Nephron progenitor cell (in vitro differentiated cells): Measurements from ENCODE around the gene GPR183.

Source experiments
- DNase-seq: peaks from one replicate; pipeline ENCODE4 v3.0.0; 2021
- H3K27ac Mint-ChIP-seq: 2 replicates; pipeline ENCODE4 v1.8.0; 2021; ENCODE audit warnings: mild to moderate bottlenecking, moderate library complexity, mixed read lengths
- H3K27me3 Mint-ChIP-seq: 2 replicates; pipeline ENCODE4 v1.8.0; 2021; ENCODE audit warnings: mild to moderate bottlenecking, low read depth, mixed read lengths; ENCODE audit not compliant: poor library complexity
- H3K36me3 Mint-ChIP-seq: 2 replicates; pipeline ENCODE4 v1.8.0; 2021; ENCODE audit warnings: low read depth, mixed read lengths
- H3K4me1 Mint-ChIP-seq: 2 replicates; pipeline ENCODE4 v1.8.0; 2021; ENCODE audit warnings: mixed read lengths
- H3K4me3 Mint-ChIP-seq: 2 replicates; pipeline ENCODE4 v1.8.0; 2021; ENCODE audit warnings: mild to moderate bottlenecking, moderate library complexity, mixed read lengths
- H3K9me3 Mint-ChIP-seq: 2 replicates; pipeline ENCODE4 v1.8.0; 2021; ENCODE audit warnings: mild to moderate bottlenecking, moderate library complexity, mixed read lengths
- CTCF ChIP-seq: fragments of 200-600 bp; sonication (generic); IDR thresholded peaks from 2 replicates; pipeline ENCODE4 v1.5.0; 2021; ENCODE audit warnings: antibody characterized with exemption

The GPR183 gene

GRCh38 chr13:99294958-99295357 is 12.2 kb downstream of the GPR183 start:
- H3K9me3 Mint-ChIP-seq: no peaks in the 10 kb centered on the region
- no peak overlapping the region for H3K27ac Mint-ChIP-seq
- peaks cover 18% of the 10 kb centered on the region for H3K36me3 Mint-ChIP-seq
- no peaks in the 10 kb centered on the region for H3K4me1 Mint-ChIP-seq
- TF ChIP-seq CTCF: no peak
- DNase-seq: no peak
- H3K4me3 Mint-ChIP-seq: no peak overlapping the region
- peaks cover 5% of the 10 kb centered on the region for H3K27me3 Mint-ChIP-seq

GRCh38 chr13:99294198-99294597 is 13.0 kb downstream of the GPR183 start:
- Mint-ChIP-seq H3K27ac (no peak overlapping the region), H3K9me3 (no peaks in the 10 kb centered on the region), H3K4me1 (no peaks in the 10 kb centered on the region), H3K36me3 (peaks cover 18% of the 10 kb centered on the region), H3K27me3 (peaks cover 5% of the 10 kb centered on the region), H3K4me3 (no peak overlapping the region)
- no peak for DNase-seq
- no peak for TF ChIP-seq CTCF

GRCh38 chr13:99293178-99293577 is 14.0 kb downstream of the GPR183 start:
- H3K27ac Mint-ChIP-seq: no peak overlapping the region
- H3K4me3 Mint-ChIP-seq: no peak overlapping the region
- no peak for TF ChIP-seq CTCF
- H3K9me3 Mint-ChIP-seq: no peaks in the 10 kb centered on the region
- H3K36me3 Mint-ChIP-seq: peaks cover 23% of the 10 kb centered on the region
- H3K27me3 Mint-ChIP-seq: peaks cover 5% of the 10 kb centered on the region
- DNase-seq: no peak
- H3K4me1 Mint-ChIP-seq: no peaks in the 10 kb centered on the region

- Mint-ChIP-seq H3K4me1 (no peaks in the 10 kb centered on the region), H3K27me3 (no peaks in the 10 kb centered on the region), H3K4me3 (no peak overlapping the region), H3K36me3 (peaks cover 28% of the 10 kb centered on the region), H3K27ac (no peak overlapping the region), H3K9me3 (no peaks in the 10 kb centered on the region)
- no peak for DNase-seq
- TF ChIP-seq CTCF: no peak
Measured at GRCh38 chr13:99290894-99291293, 16.3 kb downstream of the GPR183 start.

GRCh38 chr13:99289674-99290337 is 17.4 kb downstream of the GPR183 start:
- Mint-ChIP-seq H3K4me1 (no peaks in the 10 kb centered on the region), H3K27me3 (peaks cover 4% of the 10 kb centered on the region), H3K4me3 (no peak overlapping the region), H3K36me3 (peaks cover 28% of the 10 kb centered on the region), H3K27ac (no peak overlapping the region), H3K9me3 (no peaks in the 10 kb centered on the region)
- TF ChIP-seq CTCF: no peak
- DNase-seq: no peak

GRCh38 chr13:99289271-99289670 is 17.9 kb downstream of the GPR183 start:
- Mint-ChIP-seq H3K27ac (peak overlapping the region; percentile 58), H3K36me3 (peaks cover 33% of the 10 kb centered on the region), H3K4me1 (no peaks in the 10 kb centered on the region), H3K4me3 (no peak overlapping the region), H3K9me3 (no peaks in the 10 kb centered on the region), H3K27me3 (peaks cover 4% of the 10 kb centered on the region)
- DNase-seq: no peak
- no peak for TF ChIP-seq CTCF
